WTC11 (cell line): ENCODE data around the gene BLVRA. TPM values are rescaled to one million over a fixed set of nuclear protein-coding genes. Genes with fewer than 3 reads are reported as not detected.

ENCODE experiments used
- ATAC-seq: fragments of 200-7000 bp; cut with Tn5 transposase; 2 replicates; pipeline ENCODE4 v1.10.0; 2021; ENCODE audit warnings: mild to moderate bottlenecking, moderate library complexity
- CTCF ChIA-PET: fragments of 300-600 bp; sonication (Branson Sonifier 250); formaldehyde crosslinking; loops from one replicate; lab custom pipeline; 2021; ENCODE audit warnings: antibody characterized with exemption; lab: Charles Lee
- POLR2A ChIA-PET: fragments of 350-600 bp; sonication (Branson Sonifier 250); formaldehyde crosslinking; loops from one replicate; lab custom pipeline; 2021; ENCODE audit warnings: antibody characterized with exemption; lab: Charles Lee
- DNase-seq: peaks from one replicate; pipeline ENCODE4 v3.0.0; 2021; ENCODE audit warnings: low spot score
- H3K27ac Mint-ChIP-seq: 2 replicates; pipeline ENCODE4 v1.8.0; 2021; ENCODE audit warnings: mixed read lengths
- H3K27me3 Mint-ChIP-seq: 2 replicates; pipeline ENCODE4 v1.8.0; 2021; ENCODE audit warnings: low read depth, mild to moderate bottlenecking, moderate library complexity, mixed read lengths
- H3K36me3 Mint-ChIP-seq: 2 replicates; pipeline ENCODE4 v1.8.0; 2021; ENCODE audit warnings: mixed read lengths
- H3K4me1 Mint-ChIP-seq: 2 replicates; pipeline ENCODE4 v1.8.0; 2022; ENCODE audit warnings: mixed read lengths
- H3K4me3 Mint-ChIP-seq: 2 replicates; pipeline ENCODE4 v1.8.0; 2021; ENCODE audit warnings: mild to moderate bottlenecking, moderate library complexity, mixed read lengths
- H3K9me3 Mint-ChIP-seq: 2 replicates; pipeline ENCODE4 v1.8.0; 2021; ENCODE audit warnings: mixed read lengths
- ATF3 ChIP-seq: sonication (generic); formaldehyde crosslinking; conservative IDR thresholded peaks from 2 replicates; pipeline ENCODE4 v1.8.1; 2022; ENCODE audit warnings: mild to moderate bottlenecking, missing genetic modification reagents
- CTCF ChIP-seq: fragments of 200-600 bp; IDR thresholded peaks from 2 replicates; pipeline ENCODE4 v1.8.0; 2022; ENCODE audit warnings: antibody characterized with exemption
- E2F4 ChIP-seq: sonication (generic); formaldehyde crosslinking; IDR thresholded peaks from 2 replicates; pipeline ENCODE4 v1.8.1; 2022; ENCODE audit warnings: low read depth, mild to moderate bottlenecking, moderate library complexity, missing genetic modification reagents, borderline replicate concordance
- ERG ChIP-seq: fragments of 250-450 bp; sonication (Bioruptor Pico); IDR thresholded peaks from 2 replicates; pipeline ENCODE4 v1.8.0; 2021; ENCODE audit warnings: mild to moderate bottlenecking
- FOXJ3 ChIP-seq: sonication (generic); formaldehyde crosslinking; IDR thresholded peaks from 2 replicates; pipeline ENCODE4 v1.9.0; 2021; ENCODE audit warnings: missing genetic modification reagents, mild to moderate bottlenecking, borderline replicate concordance
- FOXP4 ChIP-seq: sonication (generic); formaldehyde crosslinking; IDR thresholded peaks from 2 replicates; pipeline ENCODE4 v1.8.0; 2022; ENCODE audit warnings: mild to moderate bottlenecking, missing genetic modification reagents
- IRF1 ChIP-seq: sonication (generic); formaldehyde crosslinking; IDR thresholded peaks from 2 replicates; pipeline ENCODE4 v1.8.0; 2023; ENCODE audit warnings: missing genetic modification reagents
- NR3C1 ChIP-seq: sonication (generic); formaldehyde crosslinking; conservative IDR thresholded peaks from 2 replicates; pipeline ENCODE4 v1.8.1; 2023; ENCODE audit warnings: low read depth, mild to moderate bottlenecking, missing genetic modification reagents
- SMAD4 ChIP-seq: sonication (generic); formaldehyde crosslinking; IDR thresholded peaks from 2 replicates; pipeline ENCODE4 v1.8.0; 2022; ENCODE audit warnings: mild to moderate bottlenecking, missing genetic modification reagents
- STAT6 ChIP-seq: sonication (generic); formaldehyde crosslinking; conservative IDR thresholded peaks from 2 replicates; pipeline ENCODE4 v1.8.1; 2023; ENCODE audit warnings: mild to moderate bottlenecking, low read depth, missing genetic modification reagents, moderate library complexity
- TEAD1 ChIP-seq: sonication (generic); formaldehyde crosslinking; IDR thresholded peaks from 2 replicates; pipeline ENCODE4 v1.8.0; 2022; ENCODE audit warnings: mild to moderate bottlenecking, missing genetic modification reagents
- TEAD4 ChIP-seq: sonication (generic); formaldehyde crosslinking; IDR thresholded peaks from 2 replicates; pipeline ENCODE4 v1.8.0; 2022; ENCODE audit warnings: mild to moderate bottlenecking, missing genetic modification reagents
- ZNF281 ChIP-seq: sonication (generic); formaldehyde crosslinking; IDR thresholded peaks from 2 replicates; pipeline ENCODE4 v1.8.0; 2023; ENCODE audit warnings: mild to moderate bottlenecking, missing genetic modification reagents
- ZNF317 ChIP-seq: sonication (generic); formaldehyde crosslinking; IDR thresholded peaks from 2 replicates; pipeline ENCODE4 v1.8.1; 2023; ENCODE audit warnings: low read depth, mild to moderate bottlenecking, moderate library complexity, missing genetic modification reagents, borderline replicate concordance
- ZSCAN18 ChIP-seq: fragments of 250-450 bp; sonication (Bioruptor Pico); IDR thresholded peaks from 2 replicates; pipeline ENCODE4 v2.1.2; 2022; ENCODE audit warnings: mild to moderate bottlenecking, moderate library complexity
- total RNA-seq: library from RNA; stranded (reverse); gene quantifications from 3 replicates; pipeline ENCODE4 v1.2.3, GENCODE V29; 2021

Gene BLVRA
- total RNA-seq, 1 experiment from 2014 or later, result 35.5 TPM

- ChIA-PET CTCF (interaction anchor here (4.5 kb wide), 1 partner anchor 179 kb away, joined by 19 read pairs; the partner anchor contains the start of gene STK17A), POLR2A (no interaction called here)
- Mint-ChIP-seq H3K27ac (no peak overlapping the region), H3K4me3 (no peak overlapping the region), H3K9me3 (no peaks in the 10 kb centered on the region), H3K4me1 (peaks cover 41% of the 10 kb centered on the region), H3K36me3 (no peaks in the 10 kb centered on the region), H3K27me3 (peaks cover 33% of the 10 kb centered on the region)
- no peak for DNase-seq
- no peak for ATAC-seq
- TF ChIP-seq TEAD1 (CRISPR knock-in tag) (no peak), ATF3 (CRISPR knock-in tag) (no peak), TEAD4 (CRISPR knock-in tag) (no peak), CTCF (no peak), FOXP4 (CRISPR knock-in tag) (no peak)
Observed at GRCh38 chr7:43761382-43761781, 2.9 kb downstream of the BLVRA start.

- H3K4me3 Mint-ChIP-seq, result no peak overlapping the region
- peaks cover 26% of the 10 kb centered on the region for H3K27me3 Mint-ChIP-seq
- TF ChIP-seq ZSCAN18 (CRISPR knock-in tag) (no peak), FOXJ3 (CRISPR knock-in tag) (no peak), ZNF281 (no peak), E2F4 (CRISPR knock-in tag) (no peak), SMAD4 (CRISPR knock-in tag) (no peak), NR3C1 (CRISPR knock-in tag) (no peak), ERG (CRISPR knock-in tag) (no peak), ZNF317 (CRISPR knock-in tag) (no peak), IRF1 (no peak), STAT6 (no peak)
- peaks cover 46% of the 10 kb centered on the region for H3K4me1 Mint-ChIP-seq
- H3K36me3 Mint-ChIP-seq, result no peaks in the 10 kb centered on the region
- no peak for DNase-seq
- CTCF ChIA-PET, result interaction anchor here (4.5 kb wide), 1 partner anchor 179 kb away, joined by 19 read pairs; the partner anchor contains the start of gene STK17A
- POLR2A ChIA-PET, result no interaction called here
- ATAC-seq, result no peak
- no peak overlapping the region for H3K27ac Mint-ChIP-seq
- no peaks in the 10 kb centered on the region for H3K9me3 Mint-ChIP-seq
Observed at GRCh38 chr7:43761938-43762692, 3.6 kb downstream of the BLVRA start.
